GM12873 (cell line): ENCODE results near the gene KRTAP16-1.
"Not testable (repeated sequence)": the region's sequence is repeated elsewhere in the genome, so short reads cannot be mapped to it uniquely, and the experiment has no call there.

Experiments used
- CTCF ChIP-seq: IDR thresholded peaks from 2 replicates; pipeline ENCODE4 v1.5.1; 2012; ENCODE audit warnings: low read depth, mild to moderate bottlenecking, moderate library complexity, low read length, control low read depth; ENCODE audit not compliant: insufficient read depth; ENCODE audit errors: missing control alignments

KRTAP16-1 gene

GRCh38 chr17:41294016-41294415 is 15.1 kb downstream of the KRTAP16-1 start:
- TF ChIP-seq CTCF: no peak

- TF ChIP-seq CTCF: no peak
These were observed 22.1 kb downstream of the KRTAP16-1 start for GRCh38 chr17:41287050-41287449.

GRCh38 chr17:41284546-41284945 is 24.6 kb downstream of the KRTAP16-1 start:
- TF ChIP-seq CTCF: no peak

- no peak for TF ChIP-seq CTCF
These were observed 25.1 kb downstream of the KRTAP16-1 start for GRCh38 chr17:41284043-41284442.

- TF ChIP-seq CTCF: no peak
These were observed 30.7 kb downstream of the KRTAP16-1 start for GRCh38 chr17:41278176-41278955.

- not testable (repeated sequence) for TF ChIP-seq CTCF
These were observed 33.4 kb downstream of the KRTAP16-1 start, which contains the start of gene KRTAP9-7 for GRCh38 chr17:41275648-41276190. KRTAP9-7 (plus strand) TSS chr17:41275698; CDS start chr17:41275698, 0 bp downstream.

- no peak for TF ChIP-seq CTCF
These were observed 37.3 kb downstream of the KRTAP16-1 start for GRCh38 chr17:41271858-41272257.
